ENCODE results near the gene HSD11B2.

GRCh38 chr16:67463691-67464090 is 32.8 kb downstream of the HSD11B2 start:
- TF ChIP-seq CTCF (IDR thresholded peaks at IDR 0.05) (no peak), ZFX (IDR thresholded peaks at IDR 0.05; ENCODE audit: borderline replicate concordance) (no peak)

All from 22Rv1 (cell line).